SK-N-SH treated with all-trans-retinoic acid at 6 μM for 48 hours (cell line): ENCODE results near the gene IFI27L2.

Source experiments
- ARNTL ChIP-seq: fragments of 450-650 bp; formaldehyde crosslinking; IDR thresholded peaks from 2 replicates; pipeline ENCODE4 v1.5.0; 2020; ENCODE audit warnings: low read depth, mild to moderate bottlenecking, moderate library complexity, borderline replicate concordance
- BACH2 ChIP-seq: fragments of 250-450 bp; sonication (Bioruptor Pico); IDR thresholded peaks from 2 replicates; pipeline ENCODE4 v1.9.0; 2021; ENCODE audit warnings: mild to moderate bottlenecking, borderline replicate concordance
- CREB5 ChIP-seq: fragments of 250-450 bp; sonication (Bioruptor Pico); IDR thresholded peaks from 2 replicates; pipeline ENCODE4 v1.5.1; 2020; ENCODE audit warnings: low read depth, mild to moderate bottlenecking, moderate library complexity
- CSDC2 ChIP-seq: fragments of 250-450 bp; sonication (Bioruptor Pico); IDR thresholded peaks from 2 replicates; pipeline ENCODE4 v1.5.0; 2020; ENCODE audit warnings: mild to moderate bottlenecking, moderate library complexity
- ESRRG ChIP-seq: fragments of 250-450 bp; sonication (Bioruptor Pico); IDR thresholded peaks from 2 replicates; pipeline ENCODE4 v1.6.1; 2021; ENCODE audit warnings: mild to moderate bottlenecking
- OSR1 ChIP-seq: fragments of 250-450 bp; sonication (Bioruptor Pico); IDR thresholded peaks from 2 replicates; pipeline ENCODE4 v1.8.0; 2022; ENCODE audit warnings: moderate library complexity, mild to moderate bottlenecking, inconsistent platforms
- PATZ1 ChIP-seq: fragments of 250-450 bp; sonication (Bioruptor Pico); IDR thresholded peaks from 2 replicates; pipeline ENCODE4 v1.8.0; 2020; ENCODE audit warnings: mild to moderate bottlenecking, moderate library complexity, borderline replicate concordance
- RARB ChIP-seq: fragments of 250-450 bp; sonication (Bioruptor Pico); IDR thresholded peaks from 2 replicates; pipeline ENCODE4 v1.8.0; 2021; ENCODE audit warnings: mild to moderate bottlenecking, moderate library complexity
- TCF4 ChIP-seq: fragments of 250-450 bp; sonication (Bioruptor Pico); IDR thresholded peaks from 2 replicates; pipeline ENCODE4 v1.8.0; 2021; ENCODE audit warnings: mild to moderate bottlenecking, moderate library complexity, borderline replicate concordance
- ZFP3 ChIP-seq: fragments of 250-450 bp; sonication (Bioruptor Pico); IDR thresholded peaks from 2 replicates; pipeline ENCODE4 v1.5.0; 2020; ENCODE audit warnings: mild to moderate bottlenecking, moderate library complexity
- ZFP30 ChIP-seq: fragments of 450-650 bp; formaldehyde crosslinking; IDR thresholded peaks from 2 replicates; pipeline ENCODE4 v1.5.0; 2022; ENCODE audit warnings: mild to moderate bottlenecking, moderate library complexity
- ZNF70 ChIP-seq: fragments of 450-650 bp; formaldehyde crosslinking; IDR thresholded peaks from 2 replicates; pipeline ENCODE4 v1.5.0; 2020; ENCODE audit warnings: mild to moderate bottlenecking, moderate library complexity

- TF ChIP-seq PATZ1 (no peak), ARNTL (CRISPR knock-in tag) (no peak), OSR1 (no peak), TCF4 (no peak), ZNF70 (CRISPR knock-in tag) (no peak), CREB5 (CRISPR knock-in tag) (no peak), BACH2 (CRISPR knock-in tag) (no peak), RARB (CRISPR knock-in tag) (no peak), ZFP30 (CRISPR knock-in tag) (no peak), ZFP3 (CRISPR knock-in tag) (no peak), ESRRG (CRISPR knock-in tag) (no peak), CSDC2 (CRISPR knock-in tag) (no peak)
Observed at GRCh38 chr14:94093418-94093817, 36.0 kb downstream of the IFI27L2 start.
